Measurements from ENCODE around the gene PHC2. TPM values are rescaled to one million over a fixed set of nuclear protein-coding genes. Genes with fewer than 3 reads are reported as not detected.

Gene PHC2
- total RNA-seq, 2 donors from 2014 or later: 14.2 to 27.4 TPM

DNA sequence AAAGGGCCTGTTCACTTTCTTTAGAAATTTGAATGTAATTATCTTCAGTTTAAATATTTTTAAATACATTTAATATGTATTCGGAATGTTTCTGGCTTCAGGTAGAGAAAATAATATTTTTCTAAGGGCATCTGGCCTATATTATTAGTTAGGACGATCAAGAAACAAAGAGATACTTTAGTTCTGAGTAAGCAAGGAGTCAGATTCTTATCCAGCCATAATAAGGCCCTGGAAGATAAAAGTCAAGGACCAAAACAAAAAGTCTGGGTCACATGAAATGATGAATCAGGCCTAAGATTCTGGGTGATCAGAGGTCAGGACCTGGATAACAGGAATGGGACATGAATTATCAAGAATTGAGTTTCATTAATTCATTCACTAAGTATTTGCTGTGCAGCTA lies 6.3 kb downstream of the PHC2 start:
- no peak for DNase-seq (ENCODE audit: low spot score)
- H3K27me3 Mint-ChIP-seq: peaks cover 11 to 25% of the 10 kb centered on the region in 2 donors
- no peak overlapping the region for H3K27ac Mint-ChIP-seq

DNA sequence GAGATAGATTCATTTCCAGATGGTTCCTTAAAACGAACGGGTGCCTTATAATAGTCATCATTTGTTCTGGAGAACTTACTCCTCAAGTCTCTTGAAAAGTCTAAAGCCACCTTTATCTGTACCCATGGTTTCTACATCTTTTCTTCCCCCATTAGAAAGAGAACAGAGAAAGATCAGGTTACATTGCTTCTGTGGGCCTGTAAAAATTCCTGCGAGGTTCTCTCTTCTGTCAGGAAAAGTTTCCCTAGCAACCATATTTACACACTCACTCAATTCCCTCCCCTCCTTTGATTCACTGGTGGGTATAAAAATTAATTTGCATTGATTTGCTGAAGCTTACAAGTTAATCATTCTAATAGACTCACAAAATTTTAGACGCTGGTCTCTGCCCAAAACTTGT lies 6.7 kb downstream of the PHC2 start:
- Mint-ChIP-seq H3K27ac (no peak overlapping the region), H3K9me3 (no peaks in the 10 kb centered on the region), H3K36me3 (no peaks in the 10 kb centered on the region), H3K4me3 (no peak overlapping the region), H3K4me1 (ENCODE audit: low read depth in 2 of 2) (no peaks in the 10 kb centered on the region), H3K27me3 (peaks cover 11 to 25% of the 10 kb centered on the region in 2 donors)
- ATAC-seq (no peak), DNase-seq (ENCODE audit: low spot score) (no peak)

More for the DNA sequence above, 6.3 kb downstream of the PHC2 start:
- Mint-ChIP-seq H3K4me3 (no peak overlapping the region), H3K4me1 (ENCODE audit: low read depth in 2 of 2) (no peaks in the 10 kb centered on the region), H3K9me3 (no peaks in the 10 kb centered on the region), H3K36me3 (no peaks in the 10 kb centered on the region)
- ATAC-seq: no peak

DNA sequence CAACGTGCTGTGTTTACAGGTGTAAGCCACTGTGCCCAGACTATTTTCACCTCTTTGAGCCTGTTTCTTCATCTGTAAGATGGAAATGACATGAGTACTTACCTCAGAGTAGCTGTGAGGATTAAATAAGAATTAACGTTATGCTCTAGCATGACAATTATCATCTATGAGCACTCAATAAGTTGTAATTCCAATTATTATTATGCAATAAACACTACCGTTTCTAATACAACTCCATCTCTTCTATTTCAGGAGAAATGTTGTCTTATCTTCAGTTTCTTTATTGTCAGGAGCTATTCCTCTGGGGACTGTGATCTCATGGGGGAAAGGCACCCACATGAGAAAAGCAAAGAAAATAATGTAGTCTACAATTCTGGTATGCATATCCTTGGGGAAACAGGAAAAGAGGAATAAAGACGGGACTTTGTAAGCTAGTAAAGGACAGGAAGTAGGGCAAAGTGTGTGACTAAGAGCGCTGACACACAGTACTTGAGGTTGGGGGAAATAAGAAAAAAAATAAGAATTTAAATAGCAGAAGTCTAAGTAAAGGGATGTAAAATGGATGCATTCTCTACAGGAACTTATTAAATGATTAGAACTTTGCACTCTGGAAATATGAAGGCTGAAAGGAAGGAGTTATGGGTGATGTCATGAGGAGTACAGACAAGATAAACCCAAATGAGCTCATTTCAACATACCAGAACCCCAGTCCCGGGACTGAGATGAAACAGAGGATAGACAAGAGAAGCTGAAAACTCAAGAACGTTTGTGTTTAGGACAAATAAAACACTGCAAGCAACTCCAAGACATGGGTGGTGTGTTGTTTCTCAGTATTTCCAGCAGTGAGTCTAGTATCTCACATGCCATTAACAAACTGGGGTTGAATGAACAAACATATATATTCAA lies 9.8 kb downstream of the PHC2 start:
- H3K4me1 Mint-ChIP-seq (ENCODE audit: low read depth in 2 of 2): no peaks in the 10 kb centered on the region
- ATAC-seq (no peak), DNase-seq (ENCODE audit: low spot score) (no peak)
- peaks cover 3% of the 10 kb centered on the region for H3K9me3 Mint-ChIP-seq
- H3K36me3 Mint-ChIP-seq: peaks cover 8% of the 10 kb centered on the region
- no peak overlapping the region for H3K27ac Mint-ChIP-seq
- no peak overlapping the region for H3K4me3 Mint-ChIP-seq
- H3K27me3 Mint-ChIP-seq: peaks cover 26 to 27% of the 10 kb centered on the region in 2 donors

DNA sequence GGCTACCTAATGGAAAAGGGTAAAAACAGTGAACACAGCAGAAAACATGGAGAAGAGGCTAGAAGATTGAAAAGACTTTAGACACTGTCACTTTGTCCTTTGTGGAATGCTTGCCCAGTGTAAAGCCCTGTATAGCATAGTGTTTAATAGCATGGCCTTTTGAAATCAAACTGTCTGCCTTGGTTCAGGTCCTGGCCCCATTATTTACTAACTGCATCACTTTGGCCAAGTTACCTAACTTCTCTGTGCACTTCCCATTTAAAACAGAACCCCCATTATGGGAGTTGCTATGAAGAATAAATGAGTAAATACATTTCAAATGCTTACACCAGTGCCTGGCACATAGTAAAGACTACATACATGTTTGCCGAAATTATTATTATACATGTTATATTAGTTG lies 12.1 kb downstream of the PHC2 start:
- Mint-ChIP-seq H3K27me3 (peaks cover 24 to 45% of the 10 kb centered on the region in 2 donors), H3K4me1 (ENCODE audit: low read depth in 2 of 2) (no peaks in the 10 kb centered on the region), H3K27ac (no peak overlapping the region), H3K9me3 (peaks cover 8% of the 10 kb centered on the region), H3K4me3 (no peak overlapping the region), H3K36me3 (peaks cover 23% of the 10 kb centered on the region)
- DNase-seq (ENCODE audit: low spot score) (no peak), ATAC-seq (no peak)

DNA sequence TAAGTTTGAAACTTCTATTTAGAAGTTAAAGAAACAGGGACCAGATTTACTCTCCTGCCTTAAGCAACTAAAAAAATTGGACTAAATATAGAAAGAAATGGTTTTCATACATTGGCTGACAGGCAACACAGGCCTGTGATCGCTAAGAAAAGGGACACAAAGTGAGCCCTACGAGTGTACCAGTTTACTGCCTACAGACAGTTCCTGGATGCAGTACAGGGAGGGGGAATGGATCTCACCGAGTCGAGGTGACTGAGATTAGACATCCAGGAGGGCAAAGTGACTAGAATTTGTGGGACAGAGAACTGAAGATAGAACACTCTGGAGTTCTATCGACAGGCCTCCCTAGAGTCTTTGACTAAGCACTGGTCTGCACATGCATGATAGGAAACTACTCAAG lies 16.0 kb downstream of the PHC2 start:
- Mint-ChIP-seq H3K27ac (no peak overlapping the region), H3K4me1 (ENCODE audit: low read depth in 2 of 2) (no peaks in the 10 kb centered on the region), H3K36me3 (peaks cover 23% of the 10 kb centered on the region), H3K9me3 (peaks cover 8% of the 10 kb centered on the region), H3K27me3 (peaks cover 15 to 44% of the 10 kb centered on the region in 2 donors), H3K4me3 (no peak overlapping the region)
- DNase-seq (ENCODE audit: low spot score) (no peak), ATAC-seq (no peak)

DNA sequence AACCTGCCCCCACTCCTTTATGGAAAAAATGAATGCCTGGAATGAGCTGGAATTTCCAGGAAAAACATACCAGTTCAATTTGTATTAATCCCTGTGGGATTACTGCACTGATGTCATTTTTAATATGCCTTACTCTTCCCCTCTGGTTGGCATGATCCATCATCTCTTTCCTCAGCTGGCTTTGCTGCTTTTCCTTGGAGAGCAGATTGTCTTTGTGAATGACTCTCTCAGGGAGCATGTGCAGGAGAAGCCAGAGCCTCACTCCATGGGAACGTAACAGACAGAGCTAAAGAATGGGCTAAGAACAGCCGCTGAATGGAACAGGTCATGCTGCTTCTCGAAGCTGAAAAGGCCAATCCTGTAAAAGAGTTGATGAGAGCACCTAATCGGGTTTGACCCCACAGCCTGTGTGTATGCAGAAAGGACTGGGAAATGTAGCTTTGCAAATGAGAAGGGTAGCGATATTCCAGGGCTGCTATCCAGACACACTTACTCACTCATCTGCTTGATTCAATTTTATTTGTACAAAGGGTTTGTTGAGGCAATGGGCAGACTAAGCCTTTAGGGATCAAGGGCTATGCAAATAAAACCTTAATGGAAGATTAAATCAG lies 20.7 kb downstream of the PHC2 start:
- Mint-ChIP-seq H3K27me3 (peaks cover 13 to 27% of the 10 kb centered on the region in 2 donors), H3K36me3 (peaks cover 6% of the 10 kb centered on the region), H3K4me1 (ENCODE audit: low read depth in 2 of 2) (no peaks in the 10 kb centered on the region), H3K27ac (no peak overlapping the region), H3K4me3 (no peak overlapping the region), H3K9me3 (no peaks in the 10 kb centered on the region)
- no peak for DNase-seq (ENCODE audit: low spot score)
- ATAC-seq: no peak

DNA sequence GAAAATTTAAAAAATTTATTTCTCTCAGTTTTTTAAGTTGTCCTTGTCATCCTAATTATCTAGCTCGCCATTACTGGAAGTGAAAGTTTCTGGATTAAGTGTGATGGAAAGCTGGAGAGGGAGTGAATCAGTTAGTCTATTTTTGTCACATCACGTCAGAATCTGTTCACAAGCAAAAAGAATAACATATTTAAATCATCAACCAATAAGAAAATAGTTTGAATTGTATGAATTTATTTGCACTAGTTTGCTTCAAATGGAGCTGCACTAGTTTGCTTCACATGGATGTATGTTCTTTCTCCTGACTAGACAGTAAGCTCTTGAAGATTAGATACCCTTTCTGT lies 22.8 kb downstream of the PHC2 start:
- DNase-seq (ENCODE audit: low spot score) (no peak), ATAC-seq (no peak)
- peaks cover 17 to 30% of the 10 kb centered on the region in 2 donors for H3K27me3 Mint-ChIP-seq
- H3K4me3 Mint-ChIP-seq: no peak overlapping the region
- H3K27ac Mint-ChIP-seq: no peak overlapping the region
- H3K4me1 Mint-ChIP-seq (ENCODE audit: low read depth in 2 of 2): no peaks in the 10 kb centered on the region
- no peaks in the 10 kb centered on the region for H3K36me3 Mint-ChIP-seq
- no peaks in the 10 kb centered on the region for H3K9me3 Mint-ChIP-seq

DNA sequence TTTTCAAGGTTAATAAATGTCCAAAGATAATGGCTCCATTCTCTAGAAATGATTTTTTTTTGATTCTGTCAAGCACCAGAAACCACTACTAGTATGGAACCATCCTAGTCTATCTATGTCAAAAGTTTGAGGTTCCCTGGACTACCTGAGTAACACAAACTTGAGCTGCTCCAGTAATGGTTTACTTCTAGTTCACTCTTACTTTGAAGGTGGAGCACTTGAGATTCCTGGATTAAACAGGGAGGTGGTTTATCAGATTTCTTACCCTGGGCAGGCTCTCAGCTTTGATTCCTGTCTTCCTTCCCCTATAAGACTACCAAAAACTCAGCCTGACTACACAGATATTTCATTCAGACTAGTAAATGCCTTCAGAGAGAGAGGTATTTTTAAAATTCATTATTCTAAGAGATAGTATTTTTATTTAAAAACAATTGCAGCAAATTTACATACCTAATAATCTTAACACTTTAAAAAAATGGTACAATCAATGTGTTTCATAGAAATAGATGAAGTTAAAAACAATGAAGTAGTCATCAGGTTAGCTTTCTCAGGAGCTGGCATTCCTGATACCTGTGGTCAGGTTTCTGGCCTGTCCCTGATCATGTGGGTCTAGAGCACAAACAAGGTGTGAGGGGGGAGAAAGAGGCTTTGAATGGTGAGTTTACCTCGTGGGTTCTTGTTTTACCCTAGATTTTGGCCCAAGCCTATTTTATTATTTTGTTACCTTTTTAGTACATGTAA lies 23.4 kb downstream of the PHC2 start:
- DNase-seq (ENCODE audit: low spot score): no peak
- H3K9me3 Mint-ChIP-seq: no peaks in the 10 kb centered on the region
- no peak for ATAC-seq
- no peaks in the 10 kb centered on the region for H3K4me1 Mint-ChIP-seq (ENCODE audit: low read depth in 2 of 2)
- no peak overlapping the region for H3K27ac Mint-ChIP-seq
- H3K36me3 Mint-ChIP-seq: no peaks in the 10 kb centered on the region
- no peak overlapping the region for H3K4me3 Mint-ChIP-seq
- peaks cover 17 to 30% of the 10 kb centered on the region in 2 donors for H3K27me3 Mint-ChIP-seq

DNA sequence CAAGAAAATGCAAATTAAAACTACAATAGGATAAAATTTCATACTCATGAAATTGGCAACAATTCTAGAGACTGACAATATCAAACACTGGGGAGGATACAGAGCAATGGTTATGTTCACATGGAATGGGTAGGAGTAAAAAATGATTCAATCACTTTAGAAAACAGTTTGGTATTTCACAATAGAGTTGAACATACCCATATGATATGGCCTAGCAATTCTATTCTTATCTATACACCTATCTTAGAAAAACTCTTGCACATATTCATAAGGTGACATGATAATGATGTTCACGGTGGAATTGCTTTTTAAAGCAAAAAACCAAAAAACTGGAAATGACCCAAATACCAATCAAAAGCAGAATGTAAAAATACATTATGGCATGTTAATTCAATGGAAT lies 28.7 kb downstream of the PHC2 start:
- no peaks in the 10 kb centered on the region for H3K36me3 Mint-ChIP-seq
- no peak overlapping the region for H3K27ac Mint-ChIP-seq
- H3K9me3 Mint-ChIP-seq: no peaks in the 10 kb centered on the region
- no peaks in the 10 kb centered on the region for H3K4me1 Mint-ChIP-seq (ENCODE audit: low read depth in 2 of 2)
- peaks cover 11 to 31% of the 10 kb centered on the region in 2 donors for H3K27me3 Mint-ChIP-seq
- no peak for ATAC-seq
- no peak overlapping the region for H3K4me3 Mint-ChIP-seq
- no peak for DNase-seq (ENCODE audit: low spot score)

DNA sequence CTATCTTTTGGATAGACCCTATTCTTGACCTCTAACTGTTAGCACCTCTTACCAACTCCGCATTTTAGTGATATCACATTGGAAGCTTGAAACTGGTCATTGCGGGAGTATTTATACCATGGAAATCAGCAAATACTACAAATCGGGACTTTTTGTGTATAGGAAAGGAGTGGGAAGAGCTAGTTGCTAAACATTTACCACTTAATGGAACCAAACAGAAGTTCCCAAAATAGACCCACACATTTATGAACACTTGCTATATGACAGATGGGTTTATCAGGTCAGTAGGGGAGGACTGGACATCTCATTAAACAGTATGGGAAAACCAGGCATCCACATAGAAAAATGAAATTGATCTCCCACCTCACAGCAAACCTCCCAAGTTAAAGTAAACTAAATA lies 29.4 kb downstream of the PHC2 start:
- ATAC-seq (no peak), DNase-seq (ENCODE audit: low spot score) (no peak)
- H3K36me3 Mint-ChIP-seq: no peaks in the 10 kb centered on the region
- no peaks in the 10 kb centered on the region for H3K9me3 Mint-ChIP-seq
- H3K27me3 Mint-ChIP-seq: peaks cover 8 to 23% of the 10 kb centered on the region in 2 donors
- H3K27ac Mint-ChIP-seq: no peak overlapping the region
- no peak overlapping the region for H3K4me3 Mint-ChIP-seq
- H3K4me1 Mint-ChIP-seq (ENCODE audit: low read depth in 2 of 2): no peaks in the 10 kb centered on the region

DNA sequence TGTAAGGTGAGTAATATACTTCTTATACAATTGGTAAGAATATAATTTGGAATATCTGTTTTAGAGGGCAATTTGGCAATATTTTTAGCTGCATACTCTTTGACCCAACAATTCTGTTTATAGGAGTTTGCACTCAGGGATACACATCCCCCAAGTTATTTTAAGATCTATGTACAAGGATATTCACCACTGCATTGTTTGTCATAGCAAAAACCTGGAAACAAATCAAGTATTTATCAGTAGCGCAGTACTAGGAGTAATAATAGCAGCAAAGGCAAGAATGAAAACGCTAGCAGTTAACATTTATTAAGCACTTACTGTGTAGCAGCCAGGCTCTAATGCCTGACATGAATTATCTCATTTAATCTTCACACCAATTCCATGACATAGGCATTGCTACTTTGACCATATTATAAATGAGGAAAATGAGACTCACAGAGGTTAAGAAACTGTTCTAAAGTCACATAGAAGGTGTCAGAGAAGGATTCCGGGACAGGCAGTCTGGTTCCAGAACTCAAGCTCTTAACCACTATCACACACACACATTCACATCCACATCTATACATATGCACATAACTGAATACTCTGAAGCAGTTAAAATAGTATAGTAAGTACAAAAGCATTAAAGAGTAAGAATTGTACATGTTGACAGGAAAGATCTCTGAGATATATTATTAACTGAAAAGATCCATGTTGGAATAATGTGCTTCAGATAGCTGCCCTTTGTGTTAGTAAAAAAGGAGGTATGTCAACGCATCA lies 30.6 kb downstream of the PHC2 start:
- DNase-seq (ENCODE audit: low spot score): no peak
- Mint-ChIP-seq H3K9me3 (no peaks in the 10 kb centered on the region), H3K27me3 (peaks cover 8 to 22% of the 10 kb centered on the region in 2 donors), H3K4me3 (no peak overlapping the region), H3K36me3 (no peaks in the 10 kb centered on the region), H3K4me1 (ENCODE audit: low read depth in 2 of 2) (no peaks in the 10 kb centered on the region), H3K27ac (no peak overlapping the region)
- no peak for ATAC-seq

DNA sequence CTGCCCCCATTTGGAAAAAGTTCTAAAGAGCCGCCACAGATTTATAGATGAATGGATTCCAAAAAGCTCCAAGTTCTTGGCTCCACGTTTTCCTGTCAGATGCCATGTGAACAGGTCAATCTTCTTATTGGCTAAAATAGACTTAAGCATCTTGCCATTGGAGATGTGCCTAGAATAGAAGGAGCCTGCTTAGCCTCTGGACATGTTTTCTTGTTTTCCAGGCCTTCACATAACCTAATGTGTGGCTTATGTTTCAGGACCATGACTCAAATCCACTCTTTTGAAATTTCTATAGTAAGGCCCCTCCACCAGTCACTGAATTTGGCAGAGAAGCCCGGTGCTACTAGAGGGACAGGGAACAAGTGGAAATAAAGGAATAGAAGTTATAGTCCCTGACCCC lies 31.5 kb downstream of the PHC2 start:
- Mint-ChIP-seq H3K9me3 (no peaks in the 10 kb centered on the region), H3K4me1 (ENCODE audit: low read depth in 2 of 2) (no peaks in the 10 kb centered on the region), H3K27ac (no peak overlapping the region), H3K4me3 (no peak overlapping the region), H3K27me3 (peaks cover 10 to 18% of the 10 kb centered on the region in 2 donors), H3K36me3 (no peaks in the 10 kb centered on the region)
- ATAC-seq (no peak), DNase-seq (ENCODE audit: low spot score) (no peak)

DNA sequence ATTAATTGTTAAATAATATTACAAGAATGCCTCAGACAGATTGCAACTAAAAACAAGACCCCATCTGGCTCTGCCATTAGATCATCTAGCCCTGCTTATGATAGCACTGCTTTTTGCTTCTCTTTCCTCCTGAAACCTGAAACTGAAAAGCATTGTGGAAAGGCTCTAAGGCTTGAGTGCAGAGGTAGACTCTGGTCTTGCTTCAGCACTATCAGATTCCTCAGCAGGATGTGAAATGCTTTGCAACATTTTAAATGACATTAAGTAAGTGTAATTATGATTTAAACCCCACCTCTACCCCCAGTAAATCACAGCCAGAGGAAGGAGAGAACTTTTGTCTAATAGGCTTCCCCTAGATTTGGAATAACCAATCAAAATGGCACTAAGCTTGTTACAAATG lies 32.9 kb downstream of the PHC2 start:
- H3K4me1 Mint-ChIP-seq (ENCODE audit: low read depth in 2 of 2): no peaks in the 10 kb centered on the region
- H3K36me3 Mint-ChIP-seq: no peaks in the 10 kb centered on the region
- H3K9me3 Mint-ChIP-seq: no peaks in the 10 kb centered on the region
- no peak overlapping the region for H3K4me3 Mint-ChIP-seq
- peaks cover 13 to 21% of the 10 kb centered on the region in 2 donors for H3K27me3 Mint-ChIP-seq
- ATAC-seq (no peak), DNase-seq (ENCODE audit: low spot score) (no peak)
- no peak overlapping the region for H3K27ac Mint-ChIP-seq
